KOPT-K1 (cell line): ENCODE results near the gene PARD3B.

Source experiments
- H3K27ac ChIP-seq: fragments of 200-600 bp; sonication (generic); 2 replicates; pipeline ENCODE4 v1.5.1; 2016; ENCODE audit warnings: antibody characterized with exemption, mild to moderate bottlenecking, low read depth, low read length; ENCODE audit not compliant: poor library complexity, severe bottlenecking
- H3K36me3 ChIP-seq: fragments of 200-600 bp; sonication (generic); 2 replicates; pipeline ENCODE4 v1.5.1; 2017; ENCODE audit warnings: antibody characterized with exemption, mild to moderate bottlenecking, low read length, moderate library complexity; ENCODE audit not compliant: insufficient read depth
- H3K9me3 ChIP-seq: fragments of 200-600 bp; sonication (generic); 2 replicates; pipeline ENCODE4 v1.5.1; 2017; ENCODE audit warnings: antibody characterized with exemption, low read length, mild to moderate bottlenecking; ENCODE audit not compliant: insufficient read depth, poor library complexity, severe bottlenecking

Gene PARD3B

GRCh38 chr2:204718607-204719006 lies 173.3 kb downstream of the PARD3B start:
- H3K9me3 ChIP-seq: no peaks in the 10 kb centered on the region
- no peak overlapping the region for H3K27ac ChIP-seq
- no peaks in the 10 kb centered on the region for H3K36me3 ChIP-seq

GRCh38 chr2:204720874-204721273 lies 175.6 kb downstream of the PARD3B start:
- Histone ChIP-seq H3K9me3 (no peaks in the 10 kb centered on the region), H3K36me3 (no peaks in the 10 kb centered on the region)

GRCh38 chr2:204722207-204722606 lies 176.9 kb downstream of the PARD3B start:
- Histone ChIP-seq H3K27ac (no peak overlapping the region), H3K36me3 (no peaks in the 10 kb centered on the region), H3K9me3 (no peaks in the 10 kb centered on the region)

More at GRCh38 chr2:204720874-204721273, 175.6 kb downstream of the PARD3B start:
- H3K27ac ChIP-seq: no peak overlapping the region

GRCh38 chr2:204722691-204723090 lies 177.4 kb downstream of the PARD3B start:
- no peaks in the 10 kb centered on the region for H3K36me3 ChIP-seq
- H3K9me3 ChIP-seq: no peaks in the 10 kb centered on the region

GRCh38 chr2:204725693-204726360 lies 180.6 kb downstream of the PARD3B start:
- Histone ChIP-seq H3K27ac (no peak overlapping the region), H3K36me3 (no peaks in the 10 kb centered on the region), H3K9me3 (no peaks in the 10 kb centered on the region)

More at GRCh38 chr2:204722691-204723090, 177.4 kb downstream of the PARD3B start:
- no peak overlapping the region for H3K27ac ChIP-seq

GRCh38 chr2:204726831-204727230 lies 181.6 kb downstream of the PARD3B start:
- Histone ChIP-seq H3K27ac (no peak overlapping the region), H3K9me3 (no peaks in the 10 kb centered on the region), H3K36me3 (no peaks in the 10 kb centered on the region)

- Histone ChIP-seq H3K9me3 (no peaks in the 10 kb centered on the region), H3K36me3 (no peaks in the 10 kb centered on the region), H3K27ac (no peak overlapping the region)
Observed at GRCh38 chr2:204727368-204727767, 182.1 kb downstream of the PARD3B start.

GRCh38 chr2:204730603-204731002 lies 185.3 kb downstream of the PARD3B start:
- Histone ChIP-seq H3K9me3 (no peaks in the 10 kb centered on the region), H3K27ac (no peak overlapping the region), H3K36me3 (no peaks in the 10 kb centered on the region)

- H3K27ac ChIP-seq: no peak overlapping the region
- H3K9me3 ChIP-seq: no peaks in the 10 kb centered on the region
- H3K36me3 ChIP-seq: no peaks in the 10 kb centered on the region
Observed at GRCh38 chr2:204732019-204732418, 186.7 kb downstream of the PARD3B start.

GRCh38 chr2:204737296-204737695 lies 192.0 kb downstream of the PARD3B start:
- H3K9me3 ChIP-seq: no peaks in the 10 kb centered on the region

GRCh38 chr2:204738721-204739120 lies 193.4 kb downstream of the PARD3B start:
- no peak overlapping the region for H3K27ac ChIP-seq
- no peaks in the 10 kb centered on the region for H3K9me3 ChIP-seq
- H3K36me3 ChIP-seq: no peaks in the 10 kb centered on the region

More at GRCh38 chr2:204737296-204737695, 192.0 kb downstream of the PARD3B start:
- no peaks in the 10 kb centered on the region for H3K36me3 ChIP-seq
- no peak overlapping the region for H3K27ac ChIP-seq

GRCh38 chr2:204743393-204743960 lies 198.2 kb downstream of the PARD3B start:
- no peaks in the 10 kb centered on the region for H3K9me3 ChIP-seq
- no peaks in the 10 kb centered on the region for H3K36me3 ChIP-seq
- H3K27ac ChIP-seq: no peak overlapping the region

- no peaks in the 10 kb centered on the region for H3K36me3 ChIP-seq
- no peak overlapping the region for H3K27ac ChIP-seq
- no peaks in the 10 kb centered on the region for H3K9me3 ChIP-seq
Observed at GRCh38 chr2:204744506-204744905, 199.2 kb downstream of the PARD3B start.

- no peaks in the 10 kb centered on the region for H3K36me3 ChIP-seq
- H3K27ac ChIP-seq: no peak overlapping the region
- H3K9me3 ChIP-seq: no peaks in the 10 kb centered on the region
Observed at GRCh38 chr2:204748286-204748685, 203.0 kb downstream of the PARD3B start.

GRCh38 chr2:204749319-204749718 lies 204.0 kb downstream of the PARD3B start:
- H3K27ac ChIP-seq: no peak overlapping the region

GRCh38 chr2:204750389-204750788 lies 205.1 kb downstream of the PARD3B start:
- no peaks in the 10 kb centered on the region for H3K9me3 ChIP-seq
- H3K36me3 ChIP-seq: no peaks in the 10 kb centered on the region
- no peak overlapping the region for H3K27ac ChIP-seq

More at GRCh38 chr2:204749319-204749718, 204.0 kb downstream of the PARD3B start:
- no peaks in the 10 kb centered on the region for H3K36me3 ChIP-seq
- H3K9me3 ChIP-seq: no peaks in the 10 kb centered on the region
